ENCODE measurements around the gene STAG2. TPM values are rescaled to one million over a fixed set of nuclear protein-coding genes. Genes with fewer than 3 reads are reported as not detected.
"Not testable (repeated sequence)": the region's sequence is repeated elsewhere in the genome, so short reads cannot be mapped to it uniquely, and the experiment has no call there.

Gene STAG2
- total RNA-seq, result 34.8 TPM
- long read RNA-seq, full-length matches to known transcripts, result 9 of 32 reads
- long read RNA-seq, partial matches to known transcripts, result 6 of 32 reads
- long read RNA-seq, other reads (novel, unspliced or antisense), result 17 of 32 reads

- intact Hi-C loops (cut with micrococcal nuclease), result no loop called here
- peak; percentile 69 for ATAC-seq
These were observed at the start of gene STAG2 for GRCh38 chrX:123961268-123962005. Gene STAG2 (plus strand): TSS chrX:123961706. CDS start chrX:124022628, 60,922 bp downstream.

GRCh38 chrX:123917069-123917468 is 44.4 kb upstream of the STAG2 start:
- intact Hi-C loops (cut with micrococcal nuclease), result no loop called here
- ATAC-seq, result no peak
- DNase-seq, result no peak

More at GRCh38 chrX:123961268-123962005, at the start of gene STAG2:
- DNase-seq, result peak; percentile 71

DNA sequence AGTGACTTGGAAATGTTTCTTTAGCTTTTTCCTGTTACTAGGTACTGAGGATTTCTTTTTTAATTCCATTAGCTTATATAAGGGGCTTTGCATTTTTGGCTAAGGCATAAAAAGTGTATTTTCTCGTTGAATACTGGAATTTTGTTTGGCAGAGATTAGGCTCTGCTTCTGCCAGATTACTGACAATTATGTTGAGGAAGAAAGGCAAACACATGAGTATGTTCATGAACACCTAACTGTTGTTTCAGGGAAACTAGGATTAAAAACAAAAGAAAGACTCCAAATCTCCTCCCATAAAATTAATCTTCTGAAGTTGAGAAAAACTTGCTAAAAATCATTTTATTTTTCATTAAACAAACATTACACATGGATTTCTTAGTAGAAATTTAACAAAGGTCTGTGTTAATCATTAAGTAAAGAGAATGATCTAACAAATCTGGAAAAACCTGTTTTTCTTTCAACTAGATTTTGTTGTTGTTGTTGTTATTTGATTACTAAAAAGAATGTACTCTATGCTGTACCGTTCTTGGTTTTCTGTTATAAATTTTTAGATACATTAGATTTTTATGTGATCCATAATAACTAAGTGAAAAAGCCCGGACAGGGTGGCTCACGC is 43.3 kb upstream of the STAG2 start:
- ATAC-seq, result no peak
- intact Hi-C loops (cut with micrococcal nuclease), result no loop called here
- no peak for DNase-seq

GRCh38 chrX:123920105-123920785 is 41.3 kb upstream of the STAG2 start:
- no peak for DNase-seq
- intact Hi-C loops (cut with micrococcal nuclease), result no loop called here
- ATAC-seq, result no peak

DNA sequence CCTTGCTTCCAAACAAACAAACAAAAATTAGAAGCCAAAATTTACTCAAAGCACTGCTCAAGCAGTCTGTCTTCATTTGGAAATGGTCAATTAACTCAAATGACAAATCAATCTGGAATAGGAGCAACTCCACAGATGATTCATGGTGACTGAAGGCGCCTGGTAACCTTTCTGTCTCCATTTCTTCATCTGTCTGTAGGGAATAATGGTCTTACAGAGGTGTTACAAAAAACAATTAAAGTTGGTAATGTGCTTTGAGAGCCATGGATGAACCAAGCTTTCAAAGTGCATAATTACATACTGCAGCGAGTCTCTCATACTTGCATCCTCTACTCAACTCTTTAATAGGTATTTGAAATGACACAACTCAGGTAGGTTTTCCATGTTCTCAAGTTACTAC is 38.3 kb upstream of the STAG2 start:
- no peak for DNase-seq
- no peak for ATAC-seq
- intact Hi-C loops (cut with micrococcal nuclease), result no loop called here

GRCh38 chrX:123924186-123924585 is 37.3 kb upstream of the STAG2 start:
- ATAC-seq (no peak), DNase-seq (no peak)
- intact Hi-C loops (cut with micrococcal nuclease), result no loop called here

DNA sequence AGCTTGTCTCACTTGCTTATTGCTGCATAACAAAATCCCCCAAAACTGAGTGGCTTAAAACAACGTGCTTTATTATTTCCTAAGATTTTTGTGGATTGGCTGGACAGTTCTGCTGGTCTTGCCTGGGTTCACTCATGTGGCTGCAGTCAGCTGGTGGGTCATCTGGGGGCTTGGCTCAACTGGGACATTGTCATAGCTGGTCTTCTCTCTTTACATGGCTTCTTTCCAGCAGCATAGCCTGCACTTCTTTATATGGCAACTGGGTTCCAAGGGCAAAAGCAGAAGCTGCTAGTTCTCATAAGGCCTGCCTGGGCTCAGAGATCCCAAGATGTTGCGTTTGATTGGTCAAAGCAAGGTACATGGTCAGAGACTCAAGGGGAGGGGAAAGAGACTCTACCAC is 33.7 kb upstream of the STAG2 start:
- ATAC-seq (no peak), DNase-seq (no peak)
- intact Hi-C loops (cut with micrococcal nuclease), result no loop called here

DNA sequence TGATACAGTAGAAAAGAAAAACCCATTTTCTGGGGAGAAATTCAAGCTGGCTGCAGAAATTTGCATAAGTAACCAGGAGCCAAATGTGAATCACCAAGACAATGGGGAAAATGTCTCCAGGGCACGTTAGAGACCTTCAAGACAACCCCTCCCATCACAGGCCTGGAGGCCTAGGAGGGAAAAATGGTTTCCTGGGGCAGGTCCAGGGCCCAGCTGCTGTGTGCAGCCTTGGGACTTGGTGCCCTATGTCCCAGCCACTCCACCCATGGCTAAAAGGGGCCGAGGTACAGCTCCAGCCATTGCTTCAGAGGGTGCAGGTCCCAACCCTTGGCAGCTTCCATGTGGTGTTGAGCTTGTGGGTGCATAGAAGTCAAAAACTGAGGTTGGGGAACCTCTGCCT is 29.5 kb upstream of the STAG2 start:
- ATAC-seq; DNase-seq; intact Hi-C loops (cut with micrococcal nuclease): not testable (repeated sequence)

- ATAC-seq, result no peak
- intact Hi-C loops (cut with micrococcal nuclease), result no loop called here
- no peak for DNase-seq
These were observed 18.4 kb upstream of the STAG2 start for GRCh38 chrX:123943074-123943473.

DNA sequence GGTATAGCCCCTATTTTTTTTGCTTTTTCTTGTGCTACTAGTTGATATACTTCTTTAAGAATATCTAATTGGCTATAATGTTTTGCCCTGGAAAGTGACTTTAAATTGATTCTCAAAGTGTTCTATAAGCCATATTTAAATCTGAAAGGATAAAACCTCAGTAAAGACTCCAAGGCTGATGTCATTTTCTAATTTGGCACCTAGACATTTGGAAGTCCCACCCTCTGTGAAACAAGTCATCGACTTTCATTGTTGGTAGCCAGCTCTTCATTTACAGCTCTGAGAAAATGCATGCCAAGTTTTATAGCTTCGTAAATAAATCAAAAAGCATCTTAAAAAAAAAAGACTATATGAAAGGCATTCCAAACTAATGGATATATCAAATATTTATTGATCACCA is 18.0 kb upstream of the STAG2 start:
- DNase-seq (no peak), ATAC-seq (no peak)
- intact Hi-C loops (cut with micrococcal nuclease), result no loop called here

GRCh38 chrX:123949846-123950245 is 11.7 kb upstream of the STAG2 start:
- no peak for DNase-seq
- no peak for ATAC-seq
- intact Hi-C loops (cut with micrococcal nuclease), result no loop called here

DNA sequence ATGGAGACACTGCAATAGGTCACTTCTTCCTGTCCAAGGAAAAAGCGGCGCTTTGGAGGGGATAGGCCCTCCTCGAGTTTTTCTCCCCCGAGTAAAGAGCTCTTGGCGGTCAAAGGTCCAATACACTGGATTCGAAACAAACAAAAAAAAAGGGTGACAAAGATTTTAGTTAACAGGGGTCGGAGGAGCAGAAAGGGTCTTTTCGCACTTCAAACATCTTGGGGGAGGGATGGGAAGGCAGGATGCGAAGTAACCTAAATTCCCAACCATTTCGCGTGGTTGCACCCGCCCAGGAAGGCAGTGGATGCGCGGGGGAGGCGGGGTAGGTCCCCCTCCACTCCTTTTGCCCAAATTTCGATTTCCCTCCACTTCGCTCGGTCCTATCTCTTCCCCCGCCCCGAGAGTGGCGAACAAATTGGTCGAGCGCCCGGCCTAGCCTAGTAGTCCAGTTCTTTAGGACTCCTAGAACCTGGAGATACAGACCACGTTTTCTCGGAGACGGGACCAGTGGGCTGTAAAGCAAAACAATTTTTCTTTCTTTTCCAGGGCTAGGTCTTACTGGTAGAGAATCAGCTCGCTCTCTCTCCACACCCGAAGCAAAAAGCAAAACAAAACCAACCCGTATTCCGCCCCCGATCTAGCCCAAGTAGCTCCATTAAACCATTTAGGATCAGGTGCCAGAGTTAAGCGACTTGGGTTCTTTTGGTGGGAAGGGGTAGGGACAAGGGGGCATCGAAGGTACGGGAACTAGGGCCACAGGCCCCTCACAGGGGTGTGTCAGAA is 2.0 kb upstream of the STAG2 start:
- ATAC-seq (peak; percentile 29), DNase-seq (peak; percentile 70)
- intact Hi-C loops (cut with micrococcal nuclease), result no loop called here

GRCh38 chrX:123960956-123961267 is 594 bp upstream of the STAG2 start:
- intact Hi-C loops (cut with micrococcal nuclease), result no loop called here
- ATAC-seq, result no peak
- DNase-seq, result no peak

- no peak for ATAC-seq
- intact Hi-C loops (cut with micrococcal nuclease), result no loop called here
These were observed 531 bp downstream of the STAG2 start for GRCh38 chrX:123962006-123962467.

GRCh38 chrX:123962794-123963373 is 1.4 kb downstream of the STAG2 start:
- intact Hi-C loops (cut with micrococcal nuclease), result no loop called here
- peak; percentile 89 for DNase-seq
- ATAC-seq, result peak; percentile 78

More at GRCh38 chrX:123962006-123962467, 531 bp downstream of the STAG2 start:
- DNase-seq, result no peak

DNA sequence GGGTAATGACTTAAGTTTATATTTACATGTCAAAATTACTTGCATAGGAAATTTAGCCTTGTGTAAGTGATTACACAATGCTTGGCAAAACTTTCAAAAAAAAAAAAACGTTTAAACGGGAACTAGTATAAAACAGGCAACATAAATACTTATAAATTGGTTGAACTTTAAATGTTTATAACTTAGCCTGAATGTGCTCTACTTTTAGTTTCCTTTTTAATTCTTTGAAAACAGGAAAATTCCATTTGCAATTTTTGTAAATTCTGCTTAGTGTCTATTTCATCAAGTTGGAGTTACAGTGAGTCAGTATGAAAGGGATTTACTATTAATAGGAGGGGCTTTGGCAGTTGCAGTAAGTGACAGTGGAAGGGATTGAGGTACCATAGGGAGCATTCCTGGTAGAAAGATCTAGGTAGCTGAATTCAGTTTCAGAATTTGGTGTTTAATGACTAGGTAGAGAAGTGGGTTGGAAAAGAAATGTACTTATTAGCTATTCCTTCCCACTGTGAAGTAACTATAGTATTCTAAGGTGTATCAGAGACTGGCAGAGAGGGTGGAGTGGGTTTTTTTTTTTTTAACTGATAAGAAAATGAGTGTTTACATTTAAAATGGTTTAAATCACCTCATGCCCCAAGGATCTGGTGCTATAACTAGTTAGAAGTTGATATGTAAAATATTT is 2.8 kb downstream of the STAG2 start:
- DNase-seq (no peak), ATAC-seq (no peak)
- intact Hi-C loops (cut with micrococcal nuclease), result no loop called here

DNA sequence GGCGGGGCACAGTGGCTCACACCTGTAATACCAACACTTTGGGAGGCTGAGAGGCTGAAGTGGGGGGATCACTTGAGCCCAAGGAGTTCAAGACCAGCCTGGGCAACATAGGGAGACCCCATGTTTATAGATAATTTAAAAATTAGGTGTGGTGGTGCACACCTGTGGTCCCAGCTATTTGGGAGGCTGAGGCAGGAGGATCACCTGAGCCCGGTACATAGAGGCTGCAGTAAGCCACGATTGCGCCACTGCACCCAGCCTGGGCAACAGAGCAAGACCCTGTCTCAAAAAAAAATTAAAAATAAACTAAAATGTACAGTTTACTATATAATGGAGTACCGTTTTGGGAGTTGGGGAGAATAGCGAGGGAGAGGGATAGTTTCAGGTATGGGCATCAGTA is 4.2 kb downstream of the STAG2 start:
- intact Hi-C loops (cut with micrococcal nuclease), result no loop called here
- DNase-seq (no peak), ATAC-seq (no peak)

GRCh38 chrX:123967497-123967896 is 6.0 kb downstream of the STAG2 start:
- ATAC-seq (no peak), DNase-seq (no peak)
- intact Hi-C loops (cut with micrococcal nuclease), result no loop called here

Measured in left ventricle myocardium superior (tissue), 1 donor.